Caco-2 (cell line): ENCODE measurements around the gene TDRD9. TPM values are rescaled to one million over a fixed set of nuclear protein-coding genes. Genes with fewer than 3 reads are reported as not detected.

Experiments used
- BruUV-seq: library from RNA; stranded (reverse); fragments of 400-500 nt; replicated peaks from 2 replicates; lab custom pipeline; 2021; lab: Mats Ljungman, UMichigan
- CTCF ChIA-PET: fragments of 300-600 bp; sonication (Branson Sonifier 250); formaldehyde crosslinking; loops from one replicate; lab custom pipeline; 2022; ENCODE audit warnings: antibody characterized with exemption; lab: Charles Lee
- POLR2A ChIA-PET: fragments of 300-600 bp; sonication (Branson Sonifier 250); formaldehyde crosslinking; loops from one replicate; lab custom pipeline; 2022; ENCODE audit warnings: antibody characterized with exemption; lab: Charles Lee
- DNase-seq, 2 experiments: peaks; one replicate each; pipeline versions ENCODE4 v3.0.0 to v3.0.0-alpha.2; 2020 to 2022
- H3K27me3 ChIP-seq: replicated peaks from 2 replicates; pipeline ENCODE4 v1.6.0; 2011; ENCODE audit warnings: low read length; ENCODE audit not compliant: control insufficient read depth, insufficient read depth
- H3K36me3 ChIP-seq: 2 replicates; pipeline ENCODE4 v1.5.1; 2011; ENCODE audit warnings: low read length; ENCODE audit not compliant: control insufficient read depth, insufficient read depth
- H3K4me1 ChIP-seq: fragments of 250-450 bp; sonication (Bioruptor Pico); 2 replicates; pipeline ENCODE4 v1.5.1; 2020; ENCODE audit warnings: mild to moderate bottlenecking
- H3K4me3 ChIP-seq: 2 replicates; pipeline ENCODE4 v1.5.1; 2011; ENCODE audit warnings: low read depth, mild to moderate bottlenecking, control low read depth, low read length
- H3K9me3 ChIP-seq: fragments of 250-450 bp; sonication (Bioruptor Pico); 2 replicates; pipeline ENCODE4 v1.5.1; 2020; ENCODE audit warnings: mild to moderate bottlenecking, moderate library complexity
- H3K27ac Mint-ChIP-seq: one replicate; pipeline ENCODE4 v1.8.0; 2022; ENCODE audit warnings: mixed read lengths; ENCODE audit not compliant: unreplicated experiment
- H3K27me3 Mint-ChIP-seq: one replicate; pipeline ENCODE4 v1.8.0; 2022; ENCODE audit warnings: mixed read lengths; ENCODE audit not compliant: insufficient read depth, unreplicated experiment
- H3K36me3 Mint-ChIP-seq: one replicate; pipeline ENCODE4 v1.8.0; 2022; ENCODE audit warnings: mild to moderate bottlenecking, mixed read lengths; ENCODE audit not compliant: insufficient read depth, unreplicated experiment
- H3K4me1 Mint-ChIP-seq: one replicate; pipeline ENCODE4 v1.8.0; 2022; ENCODE audit warnings: low read depth, mixed read lengths; ENCODE audit not compliant: unreplicated experiment
- H3K4me3 Mint-ChIP-seq: one replicate; pipeline ENCODE4 v1.8.0; 2022; ENCODE audit warnings: mild to moderate bottlenecking, moderate library complexity, mixed read lengths; ENCODE audit not compliant: unreplicated experiment
- H3K9me3 Mint-ChIP-seq: one replicate; pipeline ENCODE4 v1.8.0; 2022; ENCODE audit warnings: mixed read lengths; ENCODE audit not compliant: unreplicated experiment
- CTCF ChIP-seq, 2 experiments: fragments of 200-600 bp in 1 of 2; IDR thresholded peaks; 1 replicate in 1 of 2; 2 replicates in 1 of 2; pipeline versions ENCODE4 v1.5.1 to v1.8.0; 2011 to 2022; ENCODE audit warnings: antibody characterized with exemption in 1 of 2, control low read depth in 1 of 2, inconsistent platforms in 1 of 2, low read depth in 1 of 2, low read length in 1 of 2, mild to moderate bottlenecking in 1 of 2, moderate library complexity in 1 of 2; ENCODE audit not compliant: insufficient read depth in 1 of 2, severe bottlenecking in 1 of 2, unreplicated experiment in 1 of 2
- intact Hi-C: fragments of 100-400 bp; cut with micrococcal nuclease; formaldehyde crosslinking; loops from one replicate; pipeline ENCODE4 v1.10.0; 2022; ENCODE audit not compliant: unreplicated experiment
- total RNA-seq: library from RNA; stranded (reverse); gene quantifications from 2 replicates; pipeline ENCODE4 v1.2.3, GENCODE V29; 2022

The TDRD9 gene
- total RNA-seq, 1 experiment from 2014 or later, result not detected

- intact Hi-C loops, result no loop called here
- Mint-ChIP-seq H3K36me3 (no peaks in the 10 kb centered on the region), H3K9me3 (no peaks in the 10 kb centered on the region), H3K4me3 (no peak overlapping the region), H3K27me3 (peaks cover 45% of the 10 kb centered on the region), H3K27ac (no peak overlapping the region), H3K4me1 (no peaks in the 10 kb centered on the region)
- ChIA-PET POLR2A (no interaction called here), CTCF (no interaction called here)
- no peaks in the 10 kb centered on the region for H3K9me3 ChIP-seq
- H3K4me1 ChIP-seq, result no peaks in the 10 kb centered on the region
- TF ChIP-seq CTCF (IDR thresholded peaks at IDR 0.05; ENCODE audit: insufficient read depth in 1 of 2, low read depth in 1 of 2, low read length in 1 of 2, severe bottlenecking in 1 of 2, unreplicated experiment in 1 of 2), result no peak
- no peak overlapping the region for H3K4me3 ChIP-seq
- H3K36me3 ChIP-seq, result no peaks in the 10 kb centered on the region
- DNase-seq, result no peak
- no TSS peak for BruUV-seq
- H3K27me3 ChIP-seq, result no peaks in the 10 kb centered on the region
Measured at GRCh38 chr14:104030958-104031357, 102.7 kb downstream of the TDRD9 start.

GRCh38 chr14:104031384-104031783 lies 103.1 kb downstream of the TDRD9 start:
- Histone ChIP-seq H3K4me3 (no peak overlapping the region), H3K27me3 (no peaks in the 10 kb centered on the region), H3K36me3 (no peaks in the 10 kb centered on the region), H3K4me1 (no peaks in the 10 kb centered on the region), H3K9me3 (no peaks in the 10 kb centered on the region)
- Mint-ChIP-seq H3K4me1 (no peaks in the 10 kb centered on the region), H3K27me3 (peaks cover 45% of the 10 kb centered on the region), H3K9me3 (no peaks in the 10 kb centered on the region), H3K36me3 (no peaks in the 10 kb centered on the region), H3K27ac (no peak overlapping the region), H3K4me3 (no peak overlapping the region)
- no peak for DNase-seq
- ChIA-PET POLR2A (no interaction called here), CTCF (no interaction called here)
- intact Hi-C loops, result no loop called here
- BruUV-seq, result no TSS peak
- no peak for TF ChIP-seq CTCF (IDR thresholded peaks at IDR 0.05; ENCODE audit: insufficient read depth in 1 of 2, low read depth in 1 of 2, low read length in 1 of 2, severe bottlenecking in 1 of 2, unreplicated experiment in 1 of 2)

GRCh38 chr14:104034976-104035699 lies 106.9 kb downstream of the TDRD9 start:
- H3K9me3 ChIP-seq, result no peaks in the 10 kb centered on the region
- no peaks in the 10 kb centered on the region for H3K36me3 Mint-ChIP-seq
- H3K27ac Mint-ChIP-seq, result no peak overlapping the region
- no peaks in the 10 kb centered on the region for H3K36me3 ChIP-seq
- TF ChIP-seq CTCF (IDR thresholded peaks at IDR 0.05; ENCODE audit: insufficient read depth in 1 of 2, low read depth in 1 of 2, low read length in 1 of 2, severe bottlenecking in 1 of 2, unreplicated experiment in 1 of 2), result no peak
- peaks cover 31% of the 10 kb centered on the region for H3K27me3 Mint-ChIP-seq
- H3K9me3 Mint-ChIP-seq, result no peaks in the 10 kb centered on the region
- DNase-seq, result no peak
- no peak overlapping the region for H3K4me3 Mint-ChIP-seq
- ChIA-PET POLR2A (no interaction called here), CTCF (no interaction called here)
- no peaks in the 10 kb centered on the region for H3K4me1 ChIP-seq
- BruUV-seq, result no TSS peak
- intact Hi-C loops, result no loop called here
- H3K4me3 ChIP-seq, result no peak overlapping the region
- H3K4me1 Mint-ChIP-seq, result no peaks in the 10 kb centered on the region
- H3K27me3 ChIP-seq, result no peaks in the 10 kb centered on the region
